Esophagus squamous epithelium (tissue), 5 donors: ENCODE results near the gene DOCK10. TPM values are rescaled to one million over a fixed set of nuclear protein-coding genes. Genes with fewer than 3 reads are reported as not detected.

Experiments used
- DNase-seq: peaks from one replicate; lab custom pipeline; 2025; lab: John Stamatoyannopoulos, UW
- H3K27ac ChIP-seq, 4 donors: fragments of 200-600 bp; sonication (generic); one replicate each; pipeline ENCODE4 v1.5.1; 2016 to 2019; ENCODE audit warnings: mild to moderate bottlenecking in 1 of 4
- H3K27me3 ChIP-seq, 4 donors: fragments of 200-600 bp; sonication (generic); 1 replicate in 3 of 4; 2 replicates in 1 of 4; pipeline versions ENCODE4 v1.5.1 to v1.6.0; 2017 to 2021; ENCODE audit warnings: antibody characterized with exemption in 1 of 4
- H3K36me3 ChIP-seq, 3 donors: fragments of 200-600 bp; sonication (generic); one replicate each; pipeline ENCODE4 v1.5.1; 2016 to 2019
- H3K4me1 ChIP-seq, 3 donors: fragments of 200-600 bp; sonication (generic); one replicate each; pipeline ENCODE4 v1.5.1; 2017 to 2019
- H3K4me3 ChIP-seq, 4 donors: fragments of 200-600 bp; sonication (generic); 1 replicate in 3 of 4; 2 replicates in 1 of 4; pipeline ENCODE4 v1.5.1; 2016 to 2019; ENCODE audit warnings: mild to moderate bottlenecking in 2 of 4, moderate library complexity in 1 of 4
- H3K9me3 ChIP-seq, 3 donors: fragments of 200-600 bp; sonication (generic); one replicate each; pipeline ENCODE4 v1.5.1; 2016 to 2019
- CTCF ChIP-seq, 6 experiments: fragments of 450-650 bp in 4 of 6; fragments of 200-600 bp in 2 of 6; sonication (generic) in 2 of 6; IDR thresholded peaks; one replicate each; pipeline ENCODE4 v1.5.1; 2016 to 2019; ENCODE audit warnings: antibody characterized with exemption in 6 of 6, mild to moderate bottlenecking in 4 of 6, moderate library complexity in 4 of 6
- POLR2A ChIP-seq, 4 donors: fragments of 450-650 bp; IDR thresholded peaks; one replicate each; pipeline ENCODE4 v1.6.1; 2017; ENCODE audit warnings: antibody characterized with exemption in 4 of 4, mild to moderate bottlenecking in 4 of 4, moderate library complexity in 3 of 4
- WGBS, 2 donors: methylation state at CpG; one replicate each; pipeline ENCODE4 v1.1.5; 2018; 5-methylcytosine and 5-hydroxymethylcytosine counted together
- intact Hi-C: fragments of 100-400 bp; cut with DNase I; formaldehyde crosslinking; loops from one replicate; pipeline ENCODE4 v1.15.0; 2022
- total RNA-seq, 4 donors: library from RNA; depleted of rRNA; stranded (reverse); fragments of >200 nt; gene quantifications; one replicate each; pipeline ENCODE4 v1.1.0, GENCODE V29; 2016
- donor health status: DM: yes; HTN: yes; CAD: no.

The DOCK10 gene
- total RNA-seq, 4 donors from 2014 or later = 9.2 to 16.6 (median 11.7) TPM

DNA sequence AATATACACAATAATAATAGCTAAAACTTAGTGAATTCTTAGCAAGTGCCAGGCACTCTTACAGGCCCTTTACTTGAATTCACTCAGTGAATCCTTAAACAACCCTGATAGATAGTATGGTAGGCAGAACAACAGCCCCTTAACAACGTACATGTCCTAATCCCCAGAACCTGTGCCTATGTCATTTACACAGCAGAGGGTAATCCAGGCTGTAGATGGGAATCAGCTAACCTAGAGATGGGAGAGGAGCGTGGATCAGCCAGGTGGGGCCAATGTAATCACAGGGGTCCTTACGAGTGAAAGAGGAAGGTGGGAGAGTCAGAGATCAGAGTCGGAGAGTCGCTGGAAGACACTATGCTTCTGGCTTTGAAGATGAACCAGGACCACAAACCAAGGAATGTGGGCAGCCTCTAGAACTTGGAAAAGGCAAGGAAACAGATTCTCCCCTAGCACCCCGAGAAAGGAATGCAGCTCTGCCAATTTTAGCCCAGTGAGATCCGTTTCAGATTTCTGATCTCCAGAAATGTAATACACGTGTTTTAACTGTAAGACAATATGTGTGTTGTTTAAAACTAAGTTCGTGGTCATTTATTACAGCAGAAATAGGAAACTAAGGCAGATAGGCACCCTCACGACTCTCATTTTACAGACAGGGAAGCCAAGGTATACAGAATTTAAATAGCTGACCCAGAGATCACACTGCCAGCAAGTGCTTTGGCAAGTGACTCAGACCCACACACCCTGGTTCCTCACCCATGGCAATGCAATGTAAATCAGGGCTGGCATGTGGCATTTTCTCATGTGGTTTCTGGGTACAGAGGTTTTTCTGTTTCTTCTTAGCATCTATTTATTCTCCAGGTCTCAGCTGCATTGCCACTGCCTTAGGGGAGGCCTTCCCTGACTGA lies 68.9 kb downstream of the DOCK10 start:
- Histone ChIP-seq H3K4me3 (peak overlapping the region in 1 of 4 donors; percentile 18), H3K27ac (peak overlapping the region; percentile 28 to 76 (median 74)), H3K27me3 (no peaks in the 10 kb centered on the region), H3K36me3 (no peaks in the 10 kb centered on the region), H3K9me3 (no peaks in the 10 kb centered on the region), H3K4me1 (peaks cover 0 to 49% (median 11%) of the 10 kb centered on the region in 3 donors)
- 54 to 78% methylated on average over 10 of the region's 10 CpGs for WGBS, 2 donors
- DNase-seq = no peak
- no peak for TF ChIP-seq CTCF (IDR thresholded peaks at IDR 0.05)
- no peak for TF ChIP-seq POLR2A (IDR thresholded peaks at IDR 0.05)
- intact Hi-C loops = no loop called here

DNA sequence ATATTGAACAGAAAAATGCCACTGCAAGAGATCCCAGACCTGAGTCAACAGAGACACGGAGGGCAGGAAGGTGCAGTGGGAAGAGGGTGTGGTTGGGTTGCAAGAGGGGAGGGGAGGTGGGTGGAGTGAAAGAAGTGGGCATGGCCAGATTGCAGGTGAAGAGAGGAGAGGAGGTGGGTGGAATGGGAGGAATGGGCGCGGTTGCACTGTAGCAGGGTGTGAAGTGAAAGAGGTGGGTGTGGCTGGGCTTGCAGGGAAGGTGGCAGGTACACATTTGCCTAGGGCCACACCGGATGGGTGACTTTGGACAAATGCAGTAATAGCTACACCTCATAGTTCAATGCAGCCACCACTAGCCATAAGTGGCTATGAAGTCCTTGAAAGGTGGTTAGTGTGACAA lies 71.1 kb downstream of the DOCK10 start:
- peak overlapping the region in 3 of 4 donors; percentile 31 to 74 (median 62) for H3K27ac ChIP-seq
- no peak overlapping the region for H3K4me3 ChIP-seq
- intact Hi-C loops = no loop called here
- 34 to 50% methylated on average over 4 of the region's 4 CpGs for WGBS, 2 donors
- no peaks in the 10 kb centered on the region for H3K27me3 ChIP-seq
- no peak for DNase-seq
- no peaks in the 10 kb centered on the region for H3K9me3 ChIP-seq
- H3K4me1 ChIP-seq = peaks cover 0 to 49% (median 11%) of the 10 kb centered on the region in 3 donors
- TF ChIP-seq POLR2A (IDR thresholded peaks at IDR 0.05) (peak in 1 of 4 donors; percentile 16), CTCF (IDR thresholded peaks at IDR 0.05) (no peak)
- H3K36me3 ChIP-seq = no peaks in the 10 kb centered on the region

DNA sequence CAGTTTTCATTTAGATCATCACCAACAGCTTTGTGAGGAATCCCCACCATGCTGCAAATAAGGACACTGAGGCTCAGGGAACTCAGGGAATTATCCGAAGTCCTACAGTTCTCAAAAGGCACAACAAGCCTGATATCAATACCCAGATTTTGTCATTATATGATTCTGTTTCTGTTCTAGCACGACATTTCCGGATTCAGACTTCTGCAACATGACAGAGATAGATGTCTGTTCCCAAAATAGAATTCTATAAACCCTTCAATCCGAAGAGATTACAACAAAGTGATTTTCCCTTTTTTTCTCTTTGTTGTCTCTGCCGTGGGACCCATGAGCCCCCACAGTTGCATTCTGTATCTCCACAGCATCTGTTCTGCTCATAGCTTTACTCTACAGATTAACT lies 72.0 kb downstream of the DOCK10 start:
- intact Hi-C loops = no loop called here
- Histone ChIP-seq H3K36me3 (no peaks in the 10 kb centered on the region), H3K4me1 (peaks cover 0 to 49% (median 11%) of the 10 kb centered on the region in 3 donors), H3K4me3 (no peak overlapping the region), H3K9me3 (no peaks in the 10 kb centered on the region), H3K27ac (peak overlapping the region; percentile 31 to 74 (median 51)), H3K27me3 (no peaks in the 10 kb centered on the region)
- WGBS, 2 donors = 41 to 46% methylated on average over 5 of the region's 5 CpGs
- DNase-seq = no peak
- TF ChIP-seq CTCF (IDR thresholded peaks at IDR 0.05) (no peak), POLR2A (IDR thresholded peaks at IDR 0.05) (no peak)

GRCh38 chr2:224969633-224970260 lies 72.5 kb downstream of the DOCK10 start:
- Histone ChIP-seq H3K36me3 (no peaks in the 10 kb centered on the region), H3K9me3 (no peaks in the 10 kb centered on the region), H3K27ac (peak overlapping the region in 3 of 4 donors; percentile 40 to 74 (median 62)), H3K4me3 (no peak overlapping the region), H3K27me3 (no peaks in the 10 kb centered on the region), H3K4me1 (peaks cover 0 to 49% (median 11%) of the 10 kb centered on the region in 3 donors)
- intact Hi-C loops = no loop called here
- TF ChIP-seq CTCF (IDR thresholded peaks at IDR 0.05) = no peak
- TF ChIP-seq POLR2A (IDR thresholded peaks at IDR 0.05) = no peak
- WGBS, 2 donors = 72 to 73% methylated on average over 4 of the region's 4 CpGs
- no peak for DNase-seq

DNA sequence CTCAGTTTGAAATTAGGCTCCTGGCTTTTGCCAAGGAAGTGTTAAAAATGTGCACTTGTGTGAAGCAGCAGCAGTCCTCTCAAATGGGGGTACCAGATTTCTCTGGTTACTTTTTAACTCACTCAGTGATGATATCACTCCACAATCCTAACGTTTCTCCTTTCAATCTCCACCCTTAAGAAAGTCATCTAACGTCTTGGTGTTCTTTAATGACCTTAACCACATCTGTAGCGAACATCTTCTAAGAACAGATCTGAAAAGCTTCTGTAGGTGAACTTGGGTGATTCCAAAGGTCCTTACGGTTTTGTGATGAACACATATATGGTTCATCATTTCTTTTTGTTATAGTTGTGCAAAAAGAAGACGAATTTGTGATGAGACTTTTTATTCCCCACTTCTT lies 73.2 kb downstream of the DOCK10 start:
- 73 to 81% methylated on average over 5 of the region's 5 CpGs for whole genome bisulfite sequencing, 2 donors
- no peak for TF ChIP-seq CTCF (IDR thresholded peaks at IDR 0.05)
- no peak for TF ChIP-seq POLR2A (IDR thresholded peaks at IDR 0.05)

More for the DNA sequence above, 73.2 kb downstream of the DOCK10 start:
- Histone ChIP-seq H3K4me1 (peaks cover 0 to 46% (median 11%) of the 10 kb centered on the region in 3 donors), H3K4me3 (no peak overlapping the region), H3K36me3 (no peaks in the 10 kb centered on the region), H3K27me3 (no peaks in the 10 kb centered on the region), H3K9me3 (no peaks in the 10 kb centered on the region), H3K27ac (no peak overlapping the region)
- DNase-seq = no peak
- intact Hi-C loops = no loop called here
